K562 (cell line): ENCODE measurements around the gene TDRD5. TPM values are rescaled to one million over a fixed set of nuclear protein-coding genes. Genes with fewer than 3 reads are reported as not detected.
A peak's percentile ranks its signal among the peaks of the same experiment; 100 is the strongest.

Source experiments
- DIDO1 ChIP-seq: fragments of 450-650 bp; IDR thresholded peaks from 2 replicates; pipeline ENCODE4 v1.6.1; 2016; ENCODE audit warnings: low read depth, missing biosample characterization, missing genetic modification characterization
- LEF1 ChIP-seq: fragments of 450-650 bp; IDR thresholded peaks from 2 replicates; pipeline ENCODE4 v1.6.1; 2016; ENCODE audit warnings: mild to moderate bottlenecking
- MYC ChIP-seq, 2 experiments: fragments of 250-450 bp in 1 of 2; sonication (Bioruptor Pico) in 1 of 2; IDR thresholded peaks; 2 replicates each; pipeline versions ENCODE4 v1.5.1 to v1.6.1; 2012 to 2021; ENCODE audit warnings: low read depth in 2 of 2, borderline replicate concordance in 1 of 2, improper control_type of control experiment in 1 of 2, low read length in 1 of 2, mild to moderate bottlenecking in 1 of 2, moderate library complexity in 1 of 2
- NCOA6 ChIP-seq: fragments of 450-650 bp; IDR thresholded peaks from 2 replicates; pipeline ENCODE4 v1.6.1; 2017; ENCODE audit warnings: mild to moderate bottlenecking
- NFYB ChIP-seq: IDR thresholded peaks from 2 replicates; pipeline ENCODE4 v1.6.1; 2011; ENCODE audit warnings: mild to moderate bottlenecking, moderate library complexity; ENCODE audit not compliant: insufficient read length; ENCODE audit errors: extremely low read depth
- NR2C1 ChIP-seq, 2 experiments: fragments of 450-650 bp; IDR thresholded peaks; 2 replicates each; pipeline ENCODE4 v1.6.1; 2017; ENCODE audit warnings: mild to moderate bottlenecking in 2 of 2, antibody characterized with exemption in 1 of 2, inconsistent platforms in 1 of 2, missing compliant biosample characterization in 1 of 2, missing genetic modification characterization in 1 of 2
- NR3C1 ChIP-seq: sonication (generic); formaldehyde crosslinking; IDR thresholded peaks from 2 replicates; pipeline ENCODE4 v1.8.1; 2022; ENCODE audit warnings: missing genetic modification reagents
- RB1 ChIP-seq: fragments of 450-650 bp; IDR thresholded peaks from 2 replicates; pipeline ENCODE4 v1.6.1; 2017; ENCODE audit warnings: low read depth, mild to moderate bottlenecking
- SAFB2 ChIP-seq: fragments of 200-400 bp; formaldehyde crosslinking; IDR thresholded peaks from 2 replicates; pipeline ENCODE4 v1.6.1; 2018; ENCODE audit warnings: borderline replicate concordance, low read length, low read depth, moderate library complexity; ENCODE audit not compliant: severe bottlenecking
- TFE3 ChIP-seq: fragments of 450-650 bp; formaldehyde crosslinking; IDR thresholded peaks from 2 replicates; pipeline ENCODE4 v1.4.0; 2020; ENCODE audit warnings: mild to moderate bottlenecking, mixed read lengths
- U2AF2 ChIP-seq: fragments of 200-400 bp; formaldehyde crosslinking; optimal IDR thresholded peaks from 2 replicates; pipeline ENCODE3; 2017; ENCODE audit warnings: low read depth, mild to moderate bottlenecking, low read length
- ZBTB40 ChIP-seq, 2 experiments: fragments of 450-650 bp in 1 of 2; sonication (generic) in 1 of 2; formaldehyde crosslinking in 1 of 2; IDR thresholded peaks; 2 replicates each; pipeline versions ENCODE4 v1.7.1 to v1.9.0; 2016 to 2022; ENCODE audit warnings: inconsistent platforms in 1 of 2, mild to moderate bottlenecking in 1 of 2, missing genetic modification reagents in 1 of 2
- ZNF696 ChIP-seq: fragments of 250-450 bp; sonication (Bioruptor Pico); conservative IDR thresholded peaks from 2 replicates; pipeline ENCODE4 v1.4.0; 2020; ENCODE audit warnings: mild to moderate bottlenecking, moderate library complexity
- polyA plus RNA-seq, 8 experiments: library from polyadenylated mRNA; depleted of rRNA in 4 of 8; stranded (reverse) in 5 of 8; unstranded in 3 of 8; fragments of >200 nt; fragmentation: Nextera tagmentation in 2 of 8; fragmentation: Illumina TruSeq in 1 of 8; extraction: Ambion mirVana in 2 of 8; extraction: Trizol in 1 of 8; gene quantifications; 2 replicates each; pipeline versions ENCODE4 v1.2.1 to v1.2.3, GENCODE V29; 2011 to 2014; ENCODE audit warnings: inconsistent platforms in 1 of 8, missing spikeins in 1 of 8
- total RNA-seq, 7 experiments: library from RNA; depleted of rRNA in 6 of 7; stranded (reverse); fragments of >200 nt in 6 of 7; fragmentation: Illumina TruSeq in 2 of 7; extraction: Trizol in 2 of 7; gene quantifications; 2 replicates each; pipeline versions ENCODE4 v1.2.1 to v1.2.3, GENCODE V29; 2011 to 2021; ENCODE audit warnings: low replicate concordance in 1 of 7
- TF ChIP-seq, protein P1 (sequence below): fragments of 450-650 bp; IDR thresholded peaks from 2 replicates; pipeline ENCODE4 v1.6.1; 2014; ENCODE audit warnings: low read depth, mild to moderate bottlenecking, moderate library complexity, borderline replicate concordance

TDRD5 gene
- total and polyA plus RNA-seq, 9 of the 15 experiments (the other 6 are each of a cell fraction or from before 2014, with no cell fraction given), result 0.04 to 0.57 (median 0.26) TPM; not detected in 1

- no peak for TF ChIP-seq NR3C1 (CRISPR knock-in tag)
- TF ChIP-seq NCOA6, result no peak
- TF ChIP-seq ZBTB40 (IDR thresholded peaks at IDR 0.05), result no peak
- no peak for TF ChIP-seq ZBTB40 (CRISPR knock-in tag; IDR thresholded peaks at IDR 0.05)
- no peak for TF ChIP-seq U2AF2
- TF ChIP-seq NFYB, result no peak
- no peak for TF ChIP-seq ZNF696 (CRISPR knock-in tag)
- no peak for TF ChIP-seq DIDO1 (tag)
- TF ChIP-seq TFE3, result no peak
- TF ChIP-seq, protein P1, sequence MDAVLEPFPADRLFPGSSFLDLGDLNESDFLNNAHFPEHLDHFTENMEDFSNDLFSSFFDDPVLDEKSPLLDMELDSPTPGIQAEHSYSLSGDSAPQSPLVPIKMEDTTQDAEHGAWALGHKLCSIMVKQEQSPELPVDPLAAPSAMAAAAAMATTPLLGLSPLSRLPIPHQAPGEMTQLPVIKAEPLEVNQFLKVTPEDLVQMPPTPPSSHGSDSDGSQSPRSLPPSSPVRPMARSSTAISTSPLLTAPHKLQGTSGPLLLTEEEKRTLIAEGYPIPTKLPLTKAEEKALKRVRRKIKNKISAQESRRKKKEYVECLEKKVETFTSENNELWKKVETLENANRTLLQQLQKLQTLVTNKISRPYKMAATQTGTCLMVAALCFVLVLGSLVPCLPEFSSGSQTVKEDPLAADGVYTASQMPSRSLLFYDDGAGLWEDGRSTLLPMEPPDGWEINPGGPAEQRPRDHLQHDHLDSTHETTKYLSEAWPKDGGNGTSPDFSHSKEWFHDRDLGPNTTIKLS, result no peak
- TF ChIP-seq RB1, result peak; percentile 58; the same call in 1 of the 2 replicates
- no peak for TF ChIP-seq SAFB2
- TF ChIP-seq LEF1, result no peak
- TF ChIP-seq NR2C1 (IDR thresholded peaks at IDR 0.05), result no peak
- TF ChIP-seq NR2C1 (tag; IDR thresholded peaks at IDR 0.05), result no peak
- peak; percentile 27; the same call in 1 of the 2 replicates for TF ChIP-seq MYC (IDR thresholded peaks at IDR 0.05; ENCODE audit: low read depth, low read length)
- no peak for TF ChIP-seq MYC (CRISPR knock-in tag; IDR thresholded peaks at IDR 0.05; ENCODE audit: borderline replicate concordance, low read depth)
Measured at GRCh38 chr1:179586107-179586823, 5.4 kb upstream of the TDRD5 start (continued).
